NCI-H510A treated with DMSO at 0.1 percent for 48 hours (cell line): Measurements from ENCODE around the gene LRMDA.

ENCODE experiments used
- DNase-seq: peaks from one replicate; lab custom pipeline; 2025; lab: John Stamatoyannopoulos, UW

The LRMDA gene

GRCh38 chr10:75999001-75999400 lies 567.6 kb downstream of the LRMDA start:
- DNase-seq = no peak

- no peak for DNase-seq
Measured at GRCh38 chr10:75999515-76000209, 568.2 kb downstream of the LRMDA start.

- no peak for DNase-seq
Measured at GRCh38 chr10:76000550-76000949, 569.1 kb downstream of the LRMDA start.

- no peak for DNase-seq
Measured at GRCh38 chr10:76001019-76001418, 569.6 kb downstream of the LRMDA start.

- no peak for DNase-seq
Measured at GRCh38 chr10:76001461-76001860, 570.0 kb downstream of the LRMDA start.

GRCh38 chr10:76002262-76002854 lies 570.9 kb downstream of the LRMDA start:
- DNase-seq = no peak

- DNase-seq = no peak
Measured at GRCh38 chr10:76007667-76008181, 576.3 kb downstream of the LRMDA start.

- no peak for DNase-seq
Measured at GRCh38 chr10:76009531-76009930, 578.1 kb downstream of the LRMDA start.

GRCh38 chr10:76010703-76011102 lies 579.3 kb downstream of the LRMDA start:
- no peak for DNase-seq

- DNase-seq = no peak
Measured at GRCh38 chr10:76012716-76013327, 581.4 kb downstream of the LRMDA start.

GRCh38 chr10:76015245-76015644 lies 583.8 kb downstream of the LRMDA start:
- no peak for DNase-seq

- DNase-seq = no peak
Measured at GRCh38 chr10:76017026-76017732, 585.8 kb downstream of the LRMDA start.

- DNase-seq = no peak
Measured at GRCh38 chr10:76017733-76018433, 586.5 kb downstream of the LRMDA start.

GRCh38 chr10:76020630-76021029 lies 589.2 kb downstream of the LRMDA start:
- DNase-seq = no peak

GRCh38 chr10:76021398-76021797 lies 590.0 kb downstream of the LRMDA start:
- no peak for DNase-seq

GRCh38 chr10:76022366-76022765 lies 590.9 kb downstream of the LRMDA start:
- DNase-seq = no peak

- no peak for DNase-seq
Measured at GRCh38 chr10:76023007-76023406, 591.6 kb downstream of the LRMDA start.

GRCh38 chr10:76024460-76025123 lies 593.2 kb downstream of the LRMDA start:
- no peak for DNase-seq

- no peak for DNase-seq
Measured at GRCh38 chr10:76025124-76025477, 593.7 kb downstream of the LRMDA start.

GRCh38 chr10:76026176-76026771 lies 594.9 kb downstream of the LRMDA start:
- DNase-seq = no peak

GRCh38 chr10:76026905-76027304 lies 595.5 kb downstream of the LRMDA start:
- no peak for DNase-seq
